Hematopoietic multipotent progenitor cell treated with erythropoietin and hydrocortisone succinate and interleukin-3 and kit ligand, for 4 days (in vitro differentiated cells): ENCODE results near the gene RRAGD.
A peak's percentile ranks its signal among the peaks of the same experiment; 100 is the strongest.

Experiments
- DNase-seq: peaks from one replicate; pipeline ENCODE4 v3.0.0-alpha.2; 2015

RRAGD gene

GRCh38 chr6:89328976-89329375 is 83.1 kb downstream of the RRAGD start:
- DNase-seq: no peak

GRCh38 chr6:89324304-89324703 is 87.8 kb downstream of the RRAGD start:
- DNase-seq: no peak

DNA sequence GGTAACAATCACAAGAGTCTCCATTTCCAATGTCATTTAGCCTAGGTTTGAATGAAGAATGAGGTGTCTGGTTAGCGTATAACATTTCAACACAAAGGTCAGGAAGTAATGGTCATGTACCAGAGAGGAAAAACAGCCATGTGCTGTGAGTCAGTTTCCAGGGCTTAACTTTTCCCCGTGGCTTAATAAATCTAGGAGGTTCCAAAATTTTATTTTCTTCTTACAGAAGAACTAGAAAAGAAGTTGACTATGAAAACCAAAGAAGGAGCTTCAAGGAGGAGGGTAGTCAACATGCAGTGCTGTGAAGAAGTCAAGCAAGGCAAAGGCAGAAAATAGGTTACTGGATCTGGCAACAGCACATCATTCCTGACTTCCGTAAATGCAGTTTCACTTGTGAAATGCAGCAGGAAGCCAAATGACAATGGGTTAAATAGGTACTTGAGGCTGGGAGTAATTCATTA is 88.5 kb downstream of the RRAGD start:
- no peak for DNase-seq

- DNase-seq: peak; percentile 80
These were observed 90.7 kb downstream of the RRAGD start for GRCh38 chr6:89321131-89321970.

DNA sequence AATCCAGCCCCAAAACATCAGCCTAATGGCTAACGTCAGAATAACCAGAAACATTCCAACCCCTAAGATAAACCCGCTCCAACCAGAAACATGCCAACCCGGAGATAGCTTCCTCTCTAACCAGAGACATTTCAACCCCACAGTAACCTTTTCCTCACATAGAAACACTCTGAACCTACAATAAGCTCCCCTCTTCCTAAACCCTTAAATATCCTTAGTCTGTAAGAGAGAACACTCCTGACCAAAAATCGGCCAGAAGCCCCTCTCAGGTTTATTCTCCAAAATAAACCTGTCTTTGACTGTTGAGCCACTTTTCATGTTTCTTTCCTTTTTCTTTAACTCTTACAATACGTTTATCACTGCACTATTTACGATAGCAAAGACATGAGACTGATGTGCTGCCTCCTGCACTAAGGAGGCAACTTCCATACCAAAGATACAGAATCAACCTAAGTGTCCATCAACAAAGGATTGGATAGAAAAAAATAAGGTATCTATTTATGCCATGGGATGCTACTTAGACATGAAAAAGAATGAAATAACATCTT is 92.0 kb downstream of the RRAGD start:
- no peak for DNase-seq

- no peak for DNase-seq
These were observed 95.0 kb downstream of the RRAGD start for GRCh38 chr6:89317067-89317466.

DNA sequence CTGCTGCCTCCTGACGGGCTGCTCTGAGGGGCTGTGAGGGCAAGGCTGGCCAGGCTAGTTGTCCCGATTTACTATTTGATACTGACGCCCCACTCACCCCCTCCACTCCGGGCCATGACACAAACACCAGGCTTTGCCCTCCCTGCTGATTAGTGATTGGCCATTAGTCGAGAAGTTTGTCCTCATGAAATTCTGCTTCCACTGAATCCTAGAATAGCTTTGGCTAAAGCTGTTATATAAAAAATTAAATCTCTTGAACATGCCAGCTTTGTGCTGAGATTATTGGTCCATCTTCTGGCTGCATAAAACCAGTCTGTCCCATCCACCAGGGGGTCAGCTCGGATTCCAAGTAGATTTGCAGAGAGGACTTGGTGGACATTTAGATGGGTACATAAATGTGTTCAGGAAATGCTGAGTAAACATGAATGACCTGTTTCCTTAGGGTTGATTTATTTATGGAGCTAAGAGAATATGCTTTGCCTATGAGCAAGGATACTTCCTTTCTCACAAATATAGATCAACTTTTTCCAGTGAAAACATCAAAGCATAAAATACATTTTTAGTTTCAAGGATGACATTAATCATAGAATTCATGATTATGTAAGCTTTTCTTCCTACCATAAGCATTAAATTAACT is 96.7 kb downstream of the RRAGD start, which contains the start of gene GABRR2:
GABRR2 (minus strand) TSS at position 51 of the 637 bp plus-strand sequence. CDS start 134 bp downstream, outside the sequence.
- no peak for DNase-seq

- DNase-seq: no peak
These were observed 97.4 kb downstream of the RRAGD start for GRCh38 chr6:89314692-89315091.
